GM21367 (cell line): Measurements from ENCODE around the gene EYS.

Experiments used
- ATAC-seq: cut with Tn5 transposase; IDR thresholded peaks from one replicate; pipeline ENCODE4 v1.9.1; 2021; ENCODE audit not compliant: unreplicated experiment

Gene EYS

GRCh38 chr6:64988148-64988547 is 718.9 kb downstream of the EYS start:
- ATAC-seq, result no peak

- no peak for ATAC-seq
Measured at GRCh38 chr6:64987066-64987465, 720.0 kb downstream of the EYS start.

GRCh38 chr6:64985726-64986125 is 721.3 kb downstream of the EYS start:
- ATAC-seq, result no peak

- ATAC-seq, result no peak
Measured at GRCh38 chr6:64984948-64985347, 722.1 kb downstream of the EYS start.

- no peak for ATAC-seq
Measured at GRCh38 chr6:64983089-64983488, 723.9 kb downstream of the EYS start.

GRCh38 chr6:64973142-64973541 is 733.9 kb downstream of the EYS start:
- no peak for ATAC-seq

- no peak for ATAC-seq
Measured at GRCh38 chr6:64969139-64969538, 737.9 kb downstream of the EYS start.

GRCh38 chr6:64955435-64955848 is 751.6 kb downstream of the EYS start:
- no peak for ATAC-seq

GRCh38 chr6:64949257-64949656 is 757.8 kb downstream of the EYS start:
- no peak for ATAC-seq

GRCh38 chr6:64948261-64948660 is 758.8 kb downstream of the EYS start:
- no peak for ATAC-seq

- no peak for ATAC-seq
Measured at GRCh38 chr6:64945450-64945849, 761.6 kb downstream of the EYS start.

GRCh38 chr6:64932486-64932885 is 774.5 kb downstream of the EYS start:
- ATAC-seq, result no peak

- ATAC-seq, result no peak
Measured at GRCh38 chr6:64930681-64931080, 776.3 kb downstream of the EYS start.

GRCh38 chr6:64926051-64926450 is 781.0 kb downstream of the EYS start:
- no peak for ATAC-seq

GRCh38 chr6:64920257-64920656 is 786.8 kb downstream of the EYS start:
- no peak for ATAC-seq

- no peak for ATAC-seq
Measured at GRCh38 chr6:64914124-64914523, 792.9 kb downstream of the EYS start.

- no peak for ATAC-seq
Measured at GRCh38 chr6:64912966-64913365, 794.1 kb downstream of the EYS start.

- ATAC-seq, result no peak
Measured at GRCh38 chr6:64908104-64908503, 798.9 kb downstream of the EYS start.

GRCh38 chr6:64904616-64905015 is 802.4 kb downstream of the EYS start:
- ATAC-seq, result no peak

- no peak for ATAC-seq
Measured at GRCh38 chr6:64902596-64902995, 804.4 kb downstream of the EYS start.

GRCh38 chr6:64896939-64897338 is 810.1 kb downstream of the EYS start:
- no peak for ATAC-seq

- ATAC-seq, result no peak
Measured at GRCh38 chr6:64895945-64896344, 811.1 kb downstream of the EYS start.

GRCh38 chr6:64890609-64891008 is 816.4 kb downstream of the EYS start:
- ATAC-seq, result no peak

GRCh38 chr6:64889144-64889543 is 817.9 kb downstream of the EYS start:
- ATAC-seq, result no peak
